ENCODE measurements around the gene ACACB.
A peak's percentile ranks its signal among the peaks of the same experiment; 100 is the strongest.

Gene ACACB

GRCh38 chr12:109115758-109116610 lies at the start of gene ACACB:
Gene ACACB, plus strand, starts transcription at chr12:109116587. Its CDS starts 22,819 bp downstream, at chr12:109139406.
- DNase-seq (ENCODE audit: low spot score): peak; percentile 45

GRCh38 chr12:109069307-109070271 lies 46.8 kb upstream of the ACACB start:
- no peak for DNase-seq (ENCODE audit: low spot score)

GRCh38 chr12:109074866-109075265 lies 41.5 kb upstream of the ACACB start:
- no peak for DNase-seq (ENCODE audit: low spot score)

GRCh38 chr12:109082751-109083150 lies 33.6 kb upstream of the ACACB start:
- DNase-seq (ENCODE audit: low spot score): no peak

GRCh38 chr12:109084425-109084824 lies 32.0 kb upstream of the ACACB start:
- peak; percentile 29 for DNase-seq (ENCODE audit: low spot score)

GRCh38 chr12:109085590-109085989 lies 30.8 kb upstream of the ACACB start:
- DNase-seq (ENCODE audit: low spot score): no peak

- no peak for DNase-seq (ENCODE audit: low spot score)
Observed at GRCh38 chr12:109087250-109087649, 29.1 kb upstream of the ACACB start.

GRCh38 chr12:109088818-109089217 lies 27.6 kb upstream of the ACACB start:
- DNase-seq (ENCODE audit: low spot score): no peak

GRCh38 chr12:109089683-109090082 lies 26.7 kb upstream of the ACACB start:
- DNase-seq (ENCODE audit: low spot score): no peak

GRCh38 chr12:109092497-109093021 lies 23.8 kb upstream of the ACACB start:
- DNase-seq (ENCODE audit: low spot score): no peak

- peak; percentile 81 for DNase-seq (ENCODE audit: low spot score)
Observed at GRCh38 chr12:109093022-109093918, 23.1 kb upstream of the ACACB start, which contains the start of gene ALKBH2. Gene ALKBH2, minus strand, starts transcription at chr12:109093472. Its CDS starts 686 bp downstream, at chr12:109092786.

- DNase-seq (ENCODE audit: low spot score): no peak
Observed at GRCh38 chr12:109097140-109097434, 19.3 kb upstream of the ACACB start.

- DNase-seq (ENCODE audit: low spot score): peak; percentile 95
Observed at GRCh38 chr12:109097435-109098182, 18.8 kb upstream of the ACACB start, which contains the start of gene UNG. Gene UNG, plus strand, starts transcription at chr12:109097597. Its CDS starts 83 bp downstream, at chr12:109097680.

- no peak for DNase-seq (ENCODE audit: low spot score)
Observed at GRCh38 chr12:109098183-109098604, 18.2 kb upstream of the ACACB start.

- no peak for DNase-seq (ENCODE audit: low spot score)
Observed at GRCh38 chr12:109098651-109099050, 17.7 kb upstream of the ACACB start.

- DNase-seq (ENCODE audit: low spot score): no peak
Observed at GRCh38 chr12:109099431-109100020, 16.9 kb upstream of the ACACB start.

- DNase-seq (ENCODE audit: low spot score): no peak
Observed at GRCh38 chr12:109100741-109101140, 15.6 kb upstream of the ACACB start.

- no peak for DNase-seq (ENCODE audit: low spot score)
Observed at GRCh38 chr12:109102491-109102890, 13.9 kb upstream of the ACACB start.

- DNase-seq (ENCODE audit: low spot score): no peak
Observed at GRCh38 chr12:109105176-109105575, 11.2 kb upstream of the ACACB start.

GRCh38 chr12:109109746-109110350 lies 6.5 kb upstream of the ACACB start:
- DNase-seq (ENCODE audit: low spot score): no peak
